ENCODE measurements around the gene URB1.

Gene URB1, protein sequence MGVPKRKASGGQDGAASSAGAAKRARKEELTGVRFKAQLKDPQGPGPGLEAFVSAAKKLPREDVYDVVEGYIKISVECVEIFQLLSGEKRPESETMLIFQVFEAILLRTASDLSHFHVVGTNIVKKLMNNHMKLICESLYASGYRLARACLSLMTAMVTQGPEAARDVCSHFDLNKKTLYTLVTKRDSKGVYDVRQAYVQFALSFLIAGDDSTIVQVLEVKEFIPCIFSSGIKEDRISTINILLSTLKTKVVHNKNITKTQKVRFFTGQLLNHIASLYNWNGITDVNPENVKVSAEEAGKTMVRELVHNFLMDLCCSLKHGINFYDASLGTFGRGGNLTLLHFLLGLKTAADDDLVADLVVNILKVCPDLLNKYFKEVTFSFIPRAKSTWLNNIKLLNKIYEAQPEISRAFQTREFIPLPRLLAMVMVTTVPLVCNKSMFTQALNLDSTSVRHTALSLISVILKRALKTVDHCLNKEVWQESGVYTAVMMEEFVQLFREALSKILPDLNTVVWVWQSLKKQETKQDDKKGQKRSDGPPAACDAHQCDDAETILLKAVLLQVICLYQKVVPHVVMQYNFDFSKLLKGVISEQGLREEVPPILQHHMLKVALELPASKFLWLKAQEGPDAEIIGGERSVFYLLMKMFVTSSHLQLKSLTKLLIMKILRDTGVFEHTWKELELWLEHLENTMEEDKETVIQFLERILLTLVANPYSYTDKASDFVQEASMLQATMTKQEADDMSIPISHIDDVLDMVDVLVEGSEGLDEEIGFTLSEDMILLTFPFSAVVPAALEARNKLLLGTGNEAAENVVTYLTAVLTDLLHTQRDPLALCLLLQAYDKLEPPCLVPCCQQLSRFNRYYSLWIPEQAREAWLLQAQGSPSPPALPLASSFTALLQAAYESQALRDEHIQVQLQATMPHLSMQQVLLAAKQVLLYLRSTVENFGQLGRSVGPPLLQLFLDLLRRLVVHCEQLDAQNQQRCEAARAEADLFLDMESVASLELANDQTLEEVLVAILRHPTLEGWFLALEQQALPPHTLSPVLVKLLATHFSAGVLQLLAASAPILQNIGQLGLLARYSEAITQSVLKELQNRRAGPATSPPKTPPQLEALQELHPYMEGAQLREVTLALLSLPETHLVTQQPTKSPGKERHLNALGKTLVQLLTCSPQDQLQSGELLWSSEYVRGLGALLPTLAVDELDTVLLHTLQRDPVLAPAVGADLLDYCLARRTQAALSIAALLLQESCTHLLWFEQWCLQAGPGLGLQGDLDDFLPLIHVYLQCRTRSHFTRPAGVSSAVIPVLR (N-terminal part only)

DNA sequence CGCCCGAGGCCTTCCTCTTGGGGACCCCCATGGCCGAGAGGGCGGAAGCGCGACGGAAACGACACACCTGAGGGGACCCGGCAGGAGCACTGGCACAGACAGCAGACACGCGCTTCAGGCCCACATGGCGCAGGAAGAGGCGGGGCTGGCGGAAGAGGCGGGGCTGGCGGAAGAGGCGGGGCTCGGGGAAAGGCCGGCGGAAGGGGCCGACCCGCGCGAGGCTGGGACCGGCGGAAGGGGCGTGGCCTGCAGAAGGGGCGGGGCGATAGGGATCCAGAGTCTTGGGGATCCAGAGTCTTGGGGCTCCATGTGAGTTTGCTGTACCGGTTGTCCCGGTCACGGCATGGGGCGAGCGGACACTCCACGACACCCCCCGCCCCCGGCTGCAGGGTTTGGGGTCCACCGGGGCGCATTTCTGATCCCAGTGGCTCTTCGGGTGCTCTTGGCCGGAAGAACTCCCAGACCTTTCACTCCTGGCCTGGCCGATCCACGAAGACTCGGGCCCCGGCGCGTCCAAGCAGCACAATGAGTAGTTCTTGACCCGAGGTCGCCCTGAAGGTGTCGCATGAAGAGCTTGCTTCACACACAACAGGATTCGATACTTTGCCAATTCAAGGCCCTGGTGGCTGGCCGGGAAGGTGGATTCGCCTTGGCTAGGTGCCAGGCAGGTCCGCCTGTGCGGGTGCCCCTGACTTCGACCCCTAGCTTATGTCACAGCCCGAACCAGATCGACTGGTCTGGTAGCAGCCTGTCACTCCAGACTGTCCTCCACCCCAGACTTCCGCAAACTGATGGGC lies at the start of gene URB1:
Gene URB1, minus strand, starts transcription at position 133 of the 797 bp plus-strand sequence. Its CDS starts 102 bp downstream, at position 31.
- peak; percentile 83 for DNase-seq

DNA sequence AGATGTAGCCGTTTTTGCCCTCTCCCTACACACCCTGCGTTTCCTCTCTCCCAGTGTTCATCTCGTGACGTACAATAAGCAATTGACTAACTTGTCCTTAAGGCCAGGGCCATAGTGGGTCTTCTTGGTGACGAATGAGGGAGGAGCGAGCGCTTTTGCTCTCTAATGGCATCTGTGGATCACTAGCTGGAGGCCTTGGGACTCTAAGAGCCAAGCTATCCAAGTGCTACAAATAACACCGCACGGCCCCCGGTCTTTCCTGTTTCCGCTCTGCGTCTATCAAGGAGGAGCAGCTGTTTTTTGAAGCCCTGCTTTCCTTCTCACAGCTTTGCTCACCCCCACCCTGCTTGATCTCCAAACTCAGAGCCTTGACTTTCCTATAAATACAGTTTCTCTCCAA lies 44.9 kb upstream of the URB1 start:
- DNase-seq, result no peak

DNA sequence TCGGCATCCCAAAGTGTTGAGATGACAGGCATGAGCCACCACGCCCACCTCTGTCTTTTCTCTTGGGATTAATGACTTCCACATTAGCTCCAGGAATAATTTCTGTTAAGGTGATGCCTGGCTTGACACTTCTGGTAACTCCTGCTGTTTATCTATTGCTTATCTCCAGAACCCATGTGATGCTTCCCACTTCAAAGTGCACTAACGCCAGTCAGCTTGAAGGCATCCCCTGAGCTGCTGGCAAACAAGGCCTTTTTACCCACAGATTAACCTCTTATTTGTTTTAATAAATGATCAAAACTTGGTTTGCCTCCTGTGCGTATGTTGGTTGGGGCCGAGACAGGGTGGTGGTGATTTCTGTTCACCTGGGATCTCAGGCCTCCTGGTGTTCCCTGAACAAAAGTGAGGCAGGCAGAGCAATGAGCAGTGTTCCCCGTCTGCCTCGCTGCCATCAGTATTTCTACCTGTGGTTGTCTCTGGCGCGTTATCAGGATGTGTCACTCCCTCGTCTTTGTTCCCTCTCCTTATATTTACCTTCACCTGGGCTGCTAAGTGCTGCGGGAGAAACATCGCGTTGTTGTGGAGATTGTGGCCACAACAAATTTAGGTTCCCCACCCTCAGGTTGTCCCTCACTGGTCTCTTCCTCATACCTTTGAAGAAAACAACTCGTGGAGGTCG lies 40.3 kb upstream of the URB1 start:
- peak; percentile 7 for DNase-seq

DNA sequence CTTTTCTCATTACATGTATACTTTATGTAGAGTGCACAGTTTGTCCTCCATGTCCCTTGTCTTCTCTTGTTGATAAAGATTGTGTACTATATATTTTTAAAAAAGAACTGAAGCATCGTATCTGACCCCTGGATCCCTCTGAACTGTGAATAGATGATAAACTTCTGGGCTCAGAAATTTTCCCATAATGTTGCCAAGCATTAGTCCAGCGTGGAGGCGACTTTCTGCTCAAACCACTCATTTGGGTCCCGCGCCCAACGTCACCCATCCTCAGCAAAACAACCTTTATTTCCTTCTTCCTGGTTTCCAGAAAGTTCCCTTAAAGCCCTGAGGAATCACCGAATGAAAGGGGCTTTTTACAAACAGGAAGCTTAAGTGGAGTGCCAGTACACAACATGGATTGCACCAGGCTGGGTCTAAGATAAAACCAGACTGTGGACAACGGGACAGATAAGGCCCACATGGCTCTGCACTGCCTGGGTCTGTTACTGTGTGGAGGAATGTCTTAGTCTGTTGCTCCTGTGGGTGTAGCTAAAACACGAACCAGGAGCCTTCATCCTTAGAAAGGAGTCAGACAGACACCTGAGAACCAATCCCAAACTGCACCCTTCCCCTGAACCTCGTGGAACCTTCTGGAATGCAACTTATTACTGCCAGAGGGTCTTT lies 35.3 kb upstream of the URB1 start:
- no peak for DNase-seq

DNA sequence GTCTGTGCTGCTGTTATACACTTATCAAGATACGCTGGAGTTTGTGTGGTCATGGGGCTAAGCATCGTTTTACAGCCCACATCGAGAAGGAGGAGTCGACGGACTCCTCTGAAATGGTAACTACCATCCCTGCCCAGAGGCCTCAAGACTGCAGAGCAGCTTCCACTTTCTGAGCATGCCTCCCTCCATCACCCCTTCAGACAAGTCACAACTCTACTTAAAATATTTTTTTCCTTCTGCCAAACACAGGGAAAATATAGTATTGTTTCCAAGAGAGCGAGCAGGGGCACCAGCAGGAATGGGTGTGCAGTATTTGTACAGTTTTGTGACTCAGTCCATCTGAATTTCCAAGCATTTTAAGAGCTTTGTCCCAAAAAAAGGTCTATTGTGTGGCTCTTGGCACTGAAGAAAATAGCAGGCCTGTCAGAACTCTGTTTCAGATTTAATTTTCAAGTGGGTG lies 33.8 kb upstream of the URB1 start:
- no peak for DNase-seq

DNA sequence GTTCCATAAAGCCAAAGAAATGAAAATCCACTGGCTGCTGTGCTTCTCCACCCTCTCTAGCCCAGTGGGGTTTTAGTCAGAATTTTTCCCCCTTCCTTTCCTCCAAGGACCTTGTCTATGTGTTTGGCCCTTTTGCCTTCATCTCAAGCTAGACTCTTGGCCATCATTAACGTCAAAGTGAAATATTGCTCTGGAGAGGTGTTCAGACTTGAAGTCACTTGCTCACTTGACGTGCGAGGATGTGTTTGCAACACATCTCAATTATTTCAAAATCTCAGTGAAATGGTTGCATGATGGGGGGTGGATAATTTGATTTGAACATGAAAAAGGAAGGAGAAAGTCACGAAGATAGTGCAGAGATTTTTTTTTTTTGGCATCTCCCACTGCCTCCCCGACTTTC lies 33.3 kb upstream of the URB1 start:
- DNase-seq, result no peak

DNA sequence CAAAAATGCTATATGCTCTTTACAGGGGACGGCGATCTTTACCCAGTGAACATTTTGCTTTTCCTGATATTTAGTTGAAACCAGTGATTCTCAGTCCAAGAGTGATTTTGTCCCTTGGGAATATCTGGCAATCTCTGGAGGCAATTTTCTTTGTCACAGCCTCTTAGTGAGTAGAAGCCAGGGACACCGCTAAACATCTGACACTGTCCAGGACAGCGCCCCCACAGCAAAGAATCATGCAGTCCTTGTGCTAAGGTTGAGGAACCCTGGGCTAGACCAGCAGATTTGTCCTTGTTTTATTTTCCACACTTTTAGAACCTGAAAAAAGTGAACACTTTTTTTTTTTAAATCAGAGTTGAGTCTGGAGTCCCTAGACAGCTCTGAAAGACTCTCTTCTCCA lies 32.8 kb upstream of the URB1 start:
- no peak for DNase-seq

DNA sequence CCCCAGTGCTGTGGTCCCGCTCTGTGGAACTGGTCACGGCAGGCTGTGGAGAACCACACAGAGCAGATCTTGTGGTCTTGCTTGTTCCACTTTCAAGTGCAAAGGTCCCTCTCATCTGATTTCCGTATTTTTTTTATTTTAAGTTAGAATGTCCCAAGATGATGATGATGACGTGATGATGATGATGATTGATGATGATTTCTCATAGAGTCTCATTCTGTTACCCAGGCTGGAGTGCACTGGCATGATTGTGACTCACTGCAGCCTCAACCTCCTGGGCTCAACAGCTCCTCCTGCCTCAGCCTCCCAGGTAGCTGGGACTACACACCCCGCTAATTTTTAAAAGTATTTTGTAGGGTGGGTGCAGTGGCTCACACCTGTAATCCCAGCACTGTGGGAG lies 31.9 kb upstream of the URB1 start:
- no peak for DNase-seq

DNA sequence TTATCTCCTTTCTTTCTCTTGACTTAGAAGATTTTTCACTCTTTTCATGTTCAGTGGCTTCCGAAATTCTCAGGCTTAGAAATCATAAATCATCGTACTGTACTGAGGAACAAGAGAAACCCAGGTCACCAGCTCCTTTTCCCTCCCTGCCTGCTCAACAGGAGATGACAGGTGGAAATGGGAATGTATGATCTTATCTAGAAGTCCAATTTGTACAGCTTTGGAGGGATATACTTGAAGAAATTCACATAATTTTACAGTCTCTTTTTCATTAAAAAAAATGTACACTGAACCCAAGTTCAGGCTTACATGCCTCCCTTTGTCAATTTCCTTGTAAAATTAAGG lies 31.4 kb upstream of the URB1 start:
- DNase-seq, result no peak

DNA sequence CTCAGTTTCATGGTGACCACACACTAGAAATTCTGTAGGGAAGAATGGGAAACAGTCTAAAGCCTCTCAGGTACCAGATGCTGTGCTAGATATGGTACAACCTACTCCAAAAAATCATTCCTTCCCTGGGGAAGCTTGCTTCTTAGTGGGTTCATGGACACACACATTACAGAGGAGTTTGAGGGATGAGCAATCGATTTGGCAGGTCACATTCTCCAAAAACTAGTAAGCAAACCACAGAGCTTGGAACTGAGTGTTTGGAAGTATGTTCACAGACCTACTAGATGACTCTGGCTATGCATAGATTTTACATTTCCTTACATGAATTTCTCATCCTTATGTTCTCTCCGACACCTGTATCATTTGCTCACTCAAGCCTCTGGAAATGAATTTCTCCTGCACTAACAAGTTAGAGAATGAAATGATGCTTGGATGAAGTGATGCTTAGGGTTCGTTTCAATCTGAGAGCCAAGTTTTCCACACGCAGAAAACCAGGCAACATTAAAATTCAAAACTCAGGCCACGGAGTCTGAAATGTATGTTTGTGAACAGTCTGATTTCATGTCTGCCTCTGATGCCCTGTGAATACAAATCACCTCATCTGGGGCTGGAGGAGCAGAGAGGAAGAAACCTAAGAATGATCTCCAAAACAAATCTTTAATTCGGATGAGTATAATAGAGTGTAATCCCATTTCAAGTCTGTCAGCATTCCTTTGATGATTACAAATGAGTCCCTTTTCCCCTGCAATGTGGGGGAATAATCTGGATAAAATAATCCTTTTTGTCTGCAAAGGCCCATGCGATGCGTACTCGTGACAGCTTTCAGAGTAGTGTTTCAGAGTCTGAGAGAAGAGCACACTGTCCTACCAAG lies 30.7 kb upstream of the URB1 start:
- no peak for DNase-seq

DNA sequence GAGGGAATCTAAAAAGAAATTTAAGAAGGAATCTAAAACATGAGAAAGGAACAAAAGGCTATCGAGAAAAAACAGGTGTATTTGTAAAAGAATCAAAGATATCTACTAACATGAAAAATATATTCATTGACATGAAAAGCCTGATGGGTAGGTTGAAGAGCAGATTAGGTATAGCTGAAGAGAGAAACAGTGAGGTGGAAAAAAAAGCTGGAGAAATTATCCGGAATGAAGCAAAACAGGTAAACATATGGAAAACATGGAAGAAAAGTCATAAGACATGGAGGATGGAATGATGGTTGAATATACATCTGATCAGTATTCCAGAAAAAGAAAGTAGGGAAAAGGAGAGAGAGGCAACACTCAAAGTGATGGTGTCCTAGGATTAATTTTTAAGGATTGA lies 29.3 kb upstream of the URB1 start:
- DNase-seq, result no peak

DNA sequence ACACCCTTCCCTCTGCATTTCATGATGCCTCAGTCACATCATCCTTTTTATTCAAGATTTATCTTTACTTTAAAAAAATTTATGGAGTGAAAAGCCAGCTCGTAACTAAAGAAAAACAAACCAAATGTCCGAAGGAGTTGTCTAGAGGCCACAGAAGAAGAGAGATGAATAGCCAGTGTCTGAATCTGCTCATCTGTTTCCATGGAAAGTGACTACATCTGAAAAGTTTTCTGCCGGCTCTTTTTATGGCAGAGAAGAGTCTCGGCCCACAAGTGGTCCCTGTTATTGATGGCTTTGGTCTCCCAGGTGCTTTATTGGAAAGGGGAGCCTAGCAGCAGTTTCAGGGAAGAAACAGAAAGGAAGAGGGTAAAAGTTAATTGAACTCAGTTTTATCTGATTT lies 25.3 kb upstream of the URB1 start:
- DNase-seq, result no peak

DNA sequence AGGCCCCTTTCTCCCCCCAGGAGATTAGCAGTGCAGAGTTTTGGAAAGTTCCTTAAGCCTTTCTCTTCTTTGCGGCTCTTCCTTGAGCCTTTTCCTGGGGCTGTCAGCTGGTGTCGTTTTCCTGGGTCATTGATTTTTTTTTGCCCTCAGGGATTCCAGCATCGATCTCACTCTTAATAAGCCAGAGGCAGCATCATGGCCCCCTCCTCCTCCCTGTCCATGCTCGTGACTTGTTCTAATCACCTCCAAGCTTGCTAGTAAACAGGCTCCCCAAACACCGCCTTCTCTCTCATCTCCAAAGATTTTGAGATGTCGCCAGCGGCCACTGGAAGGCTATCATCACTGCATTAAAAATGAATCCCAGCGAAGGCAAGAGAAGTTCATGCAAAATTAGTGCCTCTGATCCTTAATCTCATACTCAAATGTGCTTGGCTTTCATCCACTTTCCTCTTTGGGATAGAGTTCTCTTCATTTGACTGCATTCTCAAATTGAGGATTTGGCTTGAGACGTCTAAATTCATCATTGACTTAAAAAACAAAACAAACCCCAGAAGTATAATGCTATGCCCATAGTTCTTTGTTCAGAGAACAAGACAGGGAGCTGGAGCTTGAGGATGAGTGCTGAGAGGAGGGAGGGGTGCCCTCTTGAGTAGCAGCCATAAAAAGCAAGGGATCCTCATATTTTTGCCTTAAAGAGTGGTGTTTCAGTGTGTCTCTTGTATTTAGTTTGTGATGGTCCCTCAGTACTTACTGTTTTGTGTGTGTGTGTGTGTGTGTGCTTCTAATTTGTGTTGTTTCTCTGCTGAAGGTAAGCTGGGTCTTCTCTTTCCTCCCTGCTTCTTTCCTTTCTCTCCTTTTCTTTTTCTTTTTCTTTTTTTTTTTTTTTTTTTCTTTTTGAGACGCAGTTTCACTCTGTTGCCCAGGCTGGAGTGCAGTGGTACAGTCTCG lies 22.9 kb upstream of the URB1 start:
- no peak for DNase-seq

DNA sequence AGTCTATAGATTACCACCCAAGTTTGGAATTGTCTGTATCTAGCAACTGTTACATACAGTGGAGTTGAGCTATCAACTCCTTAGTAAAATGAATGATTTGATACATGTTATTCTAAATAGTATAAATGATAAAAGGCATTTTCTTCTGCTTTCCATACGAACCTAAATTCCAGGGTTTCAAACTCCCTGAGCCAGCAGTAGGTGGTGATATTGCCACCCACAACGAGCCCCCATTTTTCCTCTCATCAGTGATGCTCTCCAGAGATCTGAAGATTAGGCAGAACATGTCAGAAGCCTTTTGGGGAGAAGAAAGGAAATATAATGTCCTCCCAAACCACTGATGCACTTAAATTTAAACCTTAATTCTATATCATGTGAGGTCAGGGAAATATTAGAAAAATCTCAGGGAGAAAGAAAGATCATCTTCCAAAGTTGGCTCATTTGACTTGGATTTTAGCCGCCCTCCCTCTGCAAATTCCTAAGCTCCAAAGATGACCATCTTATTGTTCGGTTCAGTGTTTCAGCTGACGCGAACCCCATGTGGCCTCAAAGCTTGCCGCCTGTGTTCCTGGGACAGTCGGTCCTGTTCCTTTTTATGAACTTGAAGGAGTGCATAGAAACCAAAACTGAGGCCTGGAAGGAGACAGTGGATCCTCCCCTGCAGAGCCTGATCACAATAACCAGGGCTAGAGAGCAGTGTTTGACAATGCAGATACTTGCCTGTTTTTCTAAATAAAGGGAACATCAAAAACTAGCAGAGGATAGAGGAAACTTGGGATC lies 22.0 kb upstream of the URB1 start:
- no peak for DNase-seq

DNA sequence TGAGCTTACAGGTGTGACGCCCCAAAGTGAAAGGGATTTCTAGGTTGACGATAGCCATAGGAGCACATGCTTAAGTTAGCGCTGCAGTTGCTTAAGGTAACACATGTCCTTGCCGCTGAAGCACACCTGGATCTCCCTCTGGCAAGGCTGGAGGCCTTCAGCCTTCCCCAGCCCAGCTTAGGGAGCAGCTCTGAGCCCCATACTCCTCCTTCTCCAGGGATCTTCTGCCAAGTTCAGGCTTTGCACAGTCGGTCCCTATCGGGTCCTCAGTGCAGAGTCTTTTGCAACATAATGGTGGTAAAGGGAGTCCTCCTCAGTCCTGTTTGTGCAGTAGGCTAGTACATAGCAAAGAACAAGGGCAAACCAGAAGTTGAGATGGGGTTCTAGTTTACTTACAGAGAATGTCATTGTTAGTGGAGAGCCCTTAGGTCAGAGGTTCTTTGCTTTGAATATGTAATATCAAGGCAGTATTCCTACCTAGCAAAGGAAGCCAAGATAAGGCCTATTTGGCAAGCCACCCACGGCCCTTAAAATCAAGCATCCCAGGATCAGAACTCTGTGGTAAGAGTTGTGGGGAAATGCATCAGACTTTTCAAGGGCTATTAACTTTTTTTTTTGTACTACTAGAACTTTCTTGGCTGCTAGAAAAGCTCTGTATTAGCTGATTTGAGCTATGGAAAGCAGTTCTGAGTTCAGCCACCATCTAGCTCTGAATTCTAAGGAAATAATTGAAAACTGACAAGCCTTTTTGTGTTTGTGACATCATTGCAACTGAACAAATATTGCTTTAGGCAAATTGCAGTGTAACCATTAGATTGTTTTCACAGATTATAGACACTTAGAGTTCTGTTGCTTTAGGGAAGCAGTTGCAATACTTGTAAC lies 21.1 kb upstream of the URB1 start:
- DNase-seq, result peak; percentile 4

DNA sequence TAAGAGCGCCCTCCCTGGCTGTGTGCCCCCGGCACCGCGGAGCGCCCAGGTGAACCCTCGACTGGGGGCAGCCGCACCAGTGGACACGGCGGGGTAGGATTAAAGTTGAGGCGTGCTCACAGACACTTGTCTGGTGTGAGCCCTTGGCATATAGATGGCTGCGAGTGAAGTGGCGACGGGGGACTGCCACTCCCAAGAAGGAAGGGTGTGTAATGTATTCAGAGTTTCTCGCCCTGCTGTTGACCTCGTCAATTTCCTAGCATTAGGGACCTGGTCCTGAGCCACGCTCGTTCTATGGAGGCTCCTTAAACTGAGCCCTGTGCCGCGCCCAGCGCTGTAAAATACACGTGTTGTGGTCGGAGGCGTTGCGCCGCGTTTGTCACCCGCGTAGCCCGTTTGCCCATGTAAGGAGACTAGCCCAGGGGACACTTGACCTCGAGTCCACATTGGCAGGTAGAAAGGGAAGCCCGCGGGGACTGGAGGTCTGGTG lies 20.2 kb upstream of the URB1 start:
- DNase-seq, result peak; percentile 20

Data from NCI-H2029 (cell line).